ENCODE results near the gene MTUS2.

MTUS2 gene

DNA sequence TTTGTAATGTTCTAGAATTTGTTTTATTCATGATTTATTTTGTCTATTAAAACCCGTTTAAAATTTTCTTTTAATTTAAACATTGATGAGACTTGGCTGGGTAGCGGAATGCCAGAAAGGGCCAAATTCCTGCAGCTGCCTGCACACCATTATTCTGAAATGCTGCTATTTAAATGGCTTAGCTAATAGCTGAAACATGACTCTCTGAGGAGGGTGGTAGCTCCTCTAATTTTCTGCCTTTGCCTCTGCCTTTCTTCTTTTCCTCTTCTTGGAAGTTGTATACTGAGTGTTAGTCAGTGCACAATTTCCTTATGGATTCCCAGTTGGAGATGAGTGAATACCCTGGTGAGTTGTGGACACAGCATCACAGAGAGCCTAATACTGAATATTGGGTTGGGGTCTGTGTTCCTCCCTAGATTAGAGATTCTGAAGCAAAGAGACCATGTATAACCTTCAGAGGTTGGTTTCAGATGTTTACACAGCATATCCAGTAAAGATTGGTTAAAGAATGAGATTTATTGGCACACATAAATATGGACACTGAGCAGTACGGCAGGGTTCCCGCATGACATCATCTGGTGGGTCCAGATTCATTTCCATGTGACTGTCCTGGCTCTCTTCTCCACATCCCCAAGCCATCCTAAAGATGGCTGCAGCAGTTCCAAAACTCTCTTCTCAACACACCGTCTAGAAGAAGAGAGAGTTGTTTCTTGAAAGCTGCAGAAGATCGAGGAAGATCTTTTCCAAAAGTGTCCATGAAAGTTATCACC, 55.9 kb downstream of the MTUS2 start:
- H3K9me2 ChIP-seq (replicated peaks; ENCODE audit: low read depth, low read length), result no peaks in the 10 kb centered on the region
- no peaks in the 10 kb centered on the region for H3K4me1 ChIP-seq (ENCODE audit: insufficient read depth, low read length, poor library complexity, severe bottlenecking)
- H3K4me3 ChIP-seq (ENCODE audit: low read length, poor library complexity, severe bottlenecking), result no peak overlapping the region
- H4K20me1 ChIP-seq (ENCODE audit: insufficient read depth, low read length, poor library complexity, severe bottlenecking), result no peaks in the 10 kb centered on the region
- no peak overlapping the region for H3K9ac ChIP-seq (ENCODE audit: low read depth, low read length, poor library complexity, severe bottlenecking)
- no peaks in the 10 kb centered on the region for H3K9me3 ChIP-seq (ENCODE audit: insufficient read depth, low read depth, low read length)
- H3K27me3 ChIP-seq (ENCODE audit: insufficient read depth, low read length, poor library complexity, severe bottlenecking), result peaks cover 3% of the 10 kb centered on the region
- H3F3A ChIP-seq (ENCODE audit: low read depth), result no peaks in the 10 kb centered on the region
- H3K36me3 ChIP-seq (ENCODE audit: insufficient read depth, low read length), result no peaks in the 10 kb centered on the region
- H2AFZ ChIP-seq (ENCODE audit: low read length), result no peak overlapping the region
- H3K4me2 ChIP-seq (ENCODE audit: low read depth, low read length, poor library complexity, severe bottlenecking), result no peak overlapping the region
- no peak for TF ChIP-seq EZH2phosphoT487 (IDR thresholded peaks at IDR 0.05; ENCODE audit: borderline replicate concordance)
- TF ChIP-seq, protein P1, sequence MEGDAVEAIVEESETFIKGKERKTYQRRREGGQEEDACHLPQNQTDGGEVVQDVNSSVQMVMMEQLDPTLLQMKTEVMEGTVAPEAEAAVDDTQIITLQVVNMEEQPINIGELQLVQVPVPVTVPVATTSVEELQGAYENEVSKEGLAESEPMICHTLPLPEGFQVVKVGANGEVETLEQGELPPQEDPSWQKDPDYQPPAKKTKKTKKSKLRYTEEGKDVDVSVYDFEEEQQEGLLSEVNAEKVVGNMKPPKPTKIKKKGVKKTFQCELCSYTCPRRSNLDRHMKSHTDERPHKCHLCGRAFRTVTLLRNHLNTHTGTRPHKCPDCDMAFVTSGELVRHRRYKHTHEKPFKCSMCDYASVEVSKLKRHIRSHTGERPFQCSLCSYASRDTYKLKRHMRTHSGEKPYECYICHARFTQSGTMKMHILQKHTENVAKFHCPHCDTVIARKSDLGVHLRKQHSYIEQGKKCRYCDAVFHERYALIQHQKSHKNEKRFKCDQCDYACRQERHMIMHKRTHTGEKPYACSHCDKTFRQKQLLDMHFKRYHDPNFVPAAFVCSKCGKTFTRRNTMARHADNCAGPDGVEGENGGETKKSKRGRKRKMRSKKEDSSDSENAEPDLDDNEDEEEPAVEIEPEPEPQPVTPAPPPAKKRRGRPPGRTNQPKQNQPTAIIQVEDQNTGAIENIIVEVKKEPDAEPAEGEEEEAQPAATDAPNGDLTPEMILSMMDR (conservative IDR thresholded peaks at IDR 0.05; ENCODE audit: low read length), result no peak
- H3K79me2 ChIP-seq (ENCODE audit: insufficient read depth, low read length), result no peaks in the 10 kb centered on the region

DNA sequence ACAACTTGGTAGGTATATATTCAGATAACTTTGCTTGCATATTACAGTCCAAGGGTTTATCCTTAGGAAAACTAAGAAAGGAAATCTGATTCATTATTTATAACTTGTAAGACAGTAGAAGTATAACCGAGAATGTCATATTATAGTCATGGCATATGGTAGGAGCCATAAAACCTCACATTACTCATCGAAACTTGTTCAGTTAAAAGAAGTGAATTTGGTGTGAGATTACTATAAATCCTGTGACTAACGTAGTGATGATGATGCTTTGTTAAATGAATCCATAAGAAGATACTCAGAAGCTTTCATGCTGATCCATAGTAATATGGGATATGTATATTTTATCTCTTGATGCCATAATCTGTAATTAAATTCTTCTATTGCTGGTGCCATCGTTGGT, 57.3 kb downstream of the MTUS2 start:
- no peaks in the 10 kb centered on the region for H3K27me3 ChIP-seq (ENCODE audit: insufficient read depth, low read length, poor library complexity, severe bottlenecking)
- H3K4me2 ChIP-seq (ENCODE audit: low read depth, low read length, poor library complexity, severe bottlenecking), result no peak overlapping the region
- H2AFZ ChIP-seq (ENCODE audit: low read length), result no peak overlapping the region
- no peaks in the 10 kb centered on the region for H4K20me1 ChIP-seq (ENCODE audit: insufficient read depth, low read length, poor library complexity, severe bottlenecking)
- no peaks in the 10 kb centered on the region for H3K79me2 ChIP-seq (ENCODE audit: insufficient read depth, low read length)
- H3K9me3 ChIP-seq (ENCODE audit: insufficient read depth, low read depth, low read length), result no peaks in the 10 kb centered on the region
- no peaks in the 10 kb centered on the region for H3K9me2 ChIP-seq (replicated peaks; ENCODE audit: low read depth, low read length)
- H3K9ac ChIP-seq (ENCODE audit: low read depth, low read length, poor library complexity, severe bottlenecking), result no peak overlapping the region
- no peak overlapping the region for H3K4me3 ChIP-seq (ENCODE audit: low read length, poor library complexity, severe bottlenecking)
- TF ChIP-seq EZH2phosphoT487 (IDR thresholded peaks at IDR 0.05; ENCODE audit: borderline replicate concordance), result no peak
- TF ChIP-seq, protein P1 (conservative IDR thresholded peaks at IDR 0.05; ENCODE audit: low read length), result no peak
- H3F3A ChIP-seq (ENCODE audit: low read depth), result no peaks in the 10 kb centered on the region
- no peaks in the 10 kb centered on the region for H3K4me1 ChIP-seq (ENCODE audit: insufficient read depth, low read length, poor library complexity, severe bottlenecking)
- no peaks in the 10 kb centered on the region for H3K36me3 ChIP-seq (ENCODE audit: insufficient read depth, low read length)

DNA sequence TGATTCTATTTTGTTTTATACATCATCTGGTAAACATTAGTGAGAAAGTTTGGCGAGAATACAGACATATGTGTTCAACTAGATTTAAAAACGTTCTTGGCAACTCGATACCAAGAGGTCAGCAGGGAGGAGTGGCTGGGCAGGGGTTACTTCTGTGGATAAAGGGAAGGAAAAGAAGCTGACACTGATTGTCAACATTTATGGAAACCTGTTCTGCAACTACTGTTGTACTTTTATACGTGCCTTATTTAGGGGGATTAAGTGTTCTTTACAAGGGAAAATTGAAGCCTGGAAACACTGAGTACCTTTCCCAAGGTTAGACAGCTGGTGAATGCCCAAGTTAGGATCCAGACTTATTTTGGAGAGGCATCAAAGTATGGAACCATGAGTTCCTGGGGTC, 65.0 kb downstream of the MTUS2 start:
- Histone ChIP-seq H3K4me2 (ENCODE audit: low read depth, low read length, poor library complexity, severe bottlenecking) (no peak overlapping the region), H3K9me2 (replicated peaks; ENCODE audit: low read depth, low read length) (no peaks in the 10 kb centered on the region), H2AFZ (ENCODE audit: low read length) (no peak overlapping the region), H4K20me1 (ENCODE audit: insufficient read depth, low read length, poor library complexity, severe bottlenecking) (no peaks in the 10 kb centered on the region), H3F3A (ENCODE audit: low read depth) (no peaks in the 10 kb centered on the region), H3K9ac (ENCODE audit: low read depth, low read length, poor library complexity, severe bottlenecking) (no peak overlapping the region), H3K27me3 (ENCODE audit: insufficient read depth, low read length, poor library complexity, severe bottlenecking) (no peaks in the 10 kb centered on the region), H3K79me2 (ENCODE audit: insufficient read depth, low read length) (no peaks in the 10 kb centered on the region), H3K4me3 (ENCODE audit: low read length, poor library complexity, severe bottlenecking) (no peak overlapping the region), H3K36me3 (ENCODE audit: insufficient read depth, low read length) (no peaks in the 10 kb centered on the region), H3K4me1 (ENCODE audit: insufficient read depth, low read length, poor library complexity, severe bottlenecking) (no peaks in the 10 kb centered on the region), H3K9me3 (ENCODE audit: insufficient read depth, low read depth, low read length) (no peaks in the 10 kb centered on the region)
- no peak for TF ChIP-seq EZH2phosphoT487 (IDR thresholded peaks at IDR 0.05; ENCODE audit: borderline replicate concordance)
- TF ChIP-seq, protein P1 (conservative IDR thresholded peaks at IDR 0.05; ENCODE audit: low read length), result no peak
